ENCODE data around the gene RECK.
"Not testable (repeated sequence)": the region's sequence is repeated elsewhere in the genome, so short reads cannot be mapped to it uniquely, and the experiment has no call there.

RECK gene

DNA sequence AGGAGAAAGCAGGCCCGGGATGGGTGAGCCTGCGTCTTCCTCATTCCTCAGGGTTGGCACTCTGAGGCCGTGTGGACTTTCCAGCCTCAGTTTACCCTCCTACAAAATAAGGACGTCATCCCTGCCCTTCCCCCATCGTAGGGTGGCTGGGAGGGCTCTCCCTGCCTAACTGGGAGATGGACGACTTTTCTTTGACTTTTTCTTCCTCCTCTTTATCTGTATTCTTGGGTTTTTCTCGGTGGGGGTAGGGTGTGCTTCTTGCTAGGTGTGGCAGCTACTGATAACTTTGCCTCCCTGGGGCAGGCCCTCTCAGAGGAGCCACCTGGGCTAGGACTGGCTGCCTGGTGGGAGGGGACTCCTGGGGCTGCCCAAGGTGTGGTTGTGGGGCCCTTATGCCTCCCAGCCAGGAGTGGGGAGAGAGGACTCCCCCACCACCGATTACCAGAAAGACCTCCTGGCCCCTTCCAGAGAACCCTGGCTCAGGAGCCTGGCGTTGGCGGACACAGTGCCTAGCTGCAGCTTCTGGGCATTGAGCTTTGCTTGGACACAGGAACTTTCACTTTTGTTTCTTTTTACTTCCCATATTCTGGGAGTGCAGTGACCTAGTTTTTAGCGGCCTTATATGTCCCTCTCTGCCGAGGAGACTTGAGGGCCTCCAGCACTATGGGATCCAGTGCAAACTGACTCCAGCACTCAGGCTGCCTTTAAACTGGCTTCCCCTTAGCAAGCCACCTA is 106.0 kb downstream of the RECK start:
- DNase-seq = no peak

DNA sequence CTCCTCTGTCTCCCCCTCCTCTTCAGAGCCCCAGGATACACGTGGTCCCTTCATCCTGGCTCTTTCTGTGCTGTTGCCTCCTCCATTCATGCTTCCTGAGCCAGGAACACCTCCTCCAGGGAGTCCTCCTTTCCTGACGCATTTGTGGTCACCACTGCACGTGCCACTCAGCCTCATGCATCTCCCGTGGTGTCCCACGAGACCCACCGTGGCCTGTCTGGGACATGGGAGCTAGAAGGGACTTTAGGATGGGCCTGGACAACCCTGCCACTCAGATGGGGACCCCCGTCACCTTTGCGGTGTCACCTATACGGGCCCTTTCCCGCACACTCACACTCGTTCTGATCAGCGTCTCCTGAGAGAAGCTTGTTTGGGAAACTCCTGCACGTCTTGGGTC is 106.5 kb downstream of the RECK start:
- no peak for DNase-seq

DNA sequence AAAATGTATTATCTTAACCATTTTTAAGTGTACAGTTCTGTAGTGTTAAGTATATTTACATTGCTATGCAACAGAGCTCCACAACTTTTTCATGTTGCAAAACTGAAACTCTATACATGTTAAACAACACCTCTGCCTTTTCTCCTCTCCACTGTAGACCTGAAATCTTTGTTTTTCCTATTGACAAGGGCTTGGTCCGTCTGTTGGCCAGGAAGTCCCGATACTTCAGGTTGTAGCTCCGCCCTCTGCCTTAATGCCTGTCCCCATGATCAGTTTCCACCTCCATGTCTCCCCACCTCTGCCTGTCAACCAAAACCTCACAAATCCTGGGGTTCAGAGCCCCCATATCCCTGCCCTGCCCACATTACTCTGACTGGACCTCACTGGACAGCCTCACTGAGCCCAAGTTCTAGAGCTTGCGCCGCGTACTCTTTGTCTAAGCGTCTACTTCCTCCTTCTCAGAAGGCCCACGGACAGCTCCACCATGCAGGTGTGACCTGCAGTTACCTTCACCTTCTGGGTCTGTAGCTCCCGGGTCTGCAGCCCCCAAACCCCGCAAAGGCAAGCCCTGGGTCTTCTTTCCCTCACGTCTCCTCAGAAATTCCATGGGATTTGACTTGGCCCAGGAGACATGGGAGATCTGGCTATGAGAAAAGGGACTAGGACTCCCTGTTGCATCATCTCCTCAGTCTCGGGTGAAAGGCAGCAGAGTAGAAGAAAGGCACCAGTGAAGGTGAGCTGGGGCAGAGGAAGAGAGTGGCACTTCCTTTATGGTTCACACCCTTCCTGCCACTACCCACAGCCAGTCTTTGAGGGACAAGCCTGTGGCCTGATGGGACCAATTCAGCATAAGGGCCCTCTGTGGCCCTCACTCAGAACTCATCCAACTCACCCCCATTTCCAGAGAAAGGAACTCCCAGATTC is 107.9 kb downstream of the RECK start:
- no peak for DNase-seq

DNA sequence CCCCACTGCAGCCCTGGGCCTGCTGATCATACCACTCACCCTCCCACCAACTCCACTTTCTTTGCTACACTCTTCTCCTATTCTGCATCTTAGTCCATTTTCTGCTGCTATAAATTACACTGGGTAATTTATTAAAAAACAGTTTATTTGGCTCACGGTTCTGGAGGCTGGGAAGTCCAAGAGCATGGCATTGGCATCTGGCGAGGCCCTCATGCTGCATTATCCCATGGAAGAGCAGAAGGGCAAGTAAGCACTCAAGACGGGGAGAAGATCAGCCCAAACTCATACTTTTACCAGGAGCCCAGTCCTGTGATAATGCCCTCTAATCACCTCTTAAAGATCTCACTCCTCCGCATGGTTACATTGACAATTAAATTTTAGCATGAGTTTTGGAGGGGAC is 109.3 kb downstream of the RECK start:
- no peak for DNase-seq

DNA sequence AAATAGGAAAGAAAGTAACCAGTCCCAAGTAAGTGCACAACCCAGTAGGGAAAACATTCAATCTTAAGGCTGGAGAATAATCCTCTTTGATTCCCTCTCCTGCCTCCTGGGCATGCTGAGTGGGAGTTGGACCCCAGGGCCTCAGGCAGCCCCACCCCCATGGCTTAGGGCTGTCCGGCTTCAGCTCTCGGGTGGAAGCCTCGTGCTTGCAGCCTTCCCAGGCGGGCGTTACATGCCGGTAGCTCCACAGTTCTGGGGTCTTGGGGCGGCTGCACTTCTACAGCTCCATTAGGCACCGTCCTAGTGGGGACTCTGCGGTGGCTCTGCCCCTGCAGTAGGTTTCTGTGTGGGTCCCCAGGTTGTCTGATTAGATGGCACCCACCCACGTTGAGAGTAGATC is 109.9 kb downstream of the RECK start:
- DNase-seq = no peak

DNA sequence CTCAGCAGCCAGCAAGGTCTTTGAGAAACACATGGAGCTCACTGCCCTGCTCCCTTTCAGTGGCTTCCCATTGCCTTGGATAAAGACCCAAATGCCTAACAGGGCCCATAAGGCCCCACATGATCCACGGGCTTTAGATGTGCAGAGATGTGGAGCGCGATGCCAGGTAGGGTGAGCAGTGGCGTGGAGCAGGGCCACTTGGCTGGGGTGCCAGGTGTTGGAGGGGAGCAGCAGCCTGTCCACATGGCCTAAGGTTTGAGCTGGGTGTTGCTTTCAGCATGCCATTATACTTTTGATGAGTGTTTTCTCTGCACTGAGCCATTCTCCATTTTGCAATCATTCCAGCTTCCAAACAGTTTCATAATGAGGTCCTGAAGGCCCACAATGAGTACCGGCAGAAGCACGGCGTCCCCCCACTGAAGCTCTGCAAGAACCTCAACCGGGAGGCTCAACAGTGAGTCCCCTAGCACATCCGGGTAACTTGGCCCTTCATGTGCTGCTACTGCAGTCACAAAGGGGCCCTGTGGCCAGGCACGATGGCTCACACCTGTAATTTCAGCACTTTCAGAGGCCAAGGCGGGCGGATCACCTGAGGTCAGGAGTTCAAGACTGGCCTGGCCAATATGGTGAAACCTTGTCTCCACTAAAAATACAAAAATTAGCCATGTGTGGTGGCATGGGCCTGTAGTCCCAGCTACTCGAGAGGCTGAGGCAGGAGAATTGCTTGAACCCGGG is 110.9 kb downstream of the RECK start:
- DNase-seq = no peak

DNA sequence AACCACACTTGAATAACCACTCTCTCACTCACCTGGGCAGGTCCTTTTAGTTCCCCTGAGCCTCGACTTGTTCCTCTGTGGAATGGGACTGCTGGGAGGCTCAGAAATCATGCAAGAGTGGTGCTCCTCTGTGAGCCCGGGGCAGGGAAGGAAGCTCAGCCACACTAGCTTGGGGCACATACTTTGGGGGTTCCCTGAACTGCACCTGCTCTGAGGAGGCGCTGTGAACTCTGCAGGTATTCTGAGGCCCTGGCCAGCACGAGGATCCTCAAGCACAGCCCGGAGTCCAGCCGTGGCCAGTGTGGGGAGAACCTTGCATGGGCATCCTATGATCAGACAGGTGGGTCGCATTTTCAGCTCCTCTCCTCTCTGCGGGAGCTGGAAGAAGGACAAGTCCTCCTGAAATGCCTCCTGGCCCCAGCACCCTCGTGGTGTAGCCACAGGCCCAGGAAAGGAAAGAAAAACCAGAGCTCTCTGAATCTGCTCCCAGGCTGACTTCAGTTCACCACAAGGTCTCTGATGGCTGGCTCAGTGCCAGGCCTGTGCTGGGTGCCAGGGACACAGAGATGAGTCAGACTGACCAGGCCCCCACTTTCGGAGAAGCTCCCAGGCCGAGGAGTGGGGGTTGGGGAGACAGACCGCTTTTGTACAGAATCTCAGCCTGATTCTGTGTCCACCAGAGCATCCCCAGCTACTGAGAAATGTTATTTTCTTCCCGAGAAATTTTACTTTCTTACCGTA is 111.8 kb downstream of the RECK start:
- DNase-seq = peak; percentile 68

DNA sequence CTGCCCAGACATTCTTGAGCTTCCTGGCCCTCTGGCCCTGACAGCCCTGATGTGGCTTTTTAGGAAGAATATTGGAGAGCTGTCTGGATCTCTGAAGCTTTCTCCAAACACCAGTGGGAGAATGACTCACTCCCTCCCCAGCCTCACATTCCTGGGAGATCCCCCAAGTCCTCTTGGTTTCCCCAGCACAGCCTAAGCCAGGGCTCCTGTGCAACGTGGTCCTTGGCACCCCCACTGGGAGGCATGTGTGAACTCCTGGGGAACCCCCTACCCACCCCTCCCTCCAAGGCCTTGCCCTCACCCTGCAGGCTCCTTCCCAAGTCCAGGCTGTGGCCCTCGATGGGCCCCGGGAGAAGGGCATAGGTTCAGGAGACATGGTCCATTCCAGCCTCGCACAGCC is 112.5 kb downstream of the RECK start:
- DNase-seq = no peak

DNA sequence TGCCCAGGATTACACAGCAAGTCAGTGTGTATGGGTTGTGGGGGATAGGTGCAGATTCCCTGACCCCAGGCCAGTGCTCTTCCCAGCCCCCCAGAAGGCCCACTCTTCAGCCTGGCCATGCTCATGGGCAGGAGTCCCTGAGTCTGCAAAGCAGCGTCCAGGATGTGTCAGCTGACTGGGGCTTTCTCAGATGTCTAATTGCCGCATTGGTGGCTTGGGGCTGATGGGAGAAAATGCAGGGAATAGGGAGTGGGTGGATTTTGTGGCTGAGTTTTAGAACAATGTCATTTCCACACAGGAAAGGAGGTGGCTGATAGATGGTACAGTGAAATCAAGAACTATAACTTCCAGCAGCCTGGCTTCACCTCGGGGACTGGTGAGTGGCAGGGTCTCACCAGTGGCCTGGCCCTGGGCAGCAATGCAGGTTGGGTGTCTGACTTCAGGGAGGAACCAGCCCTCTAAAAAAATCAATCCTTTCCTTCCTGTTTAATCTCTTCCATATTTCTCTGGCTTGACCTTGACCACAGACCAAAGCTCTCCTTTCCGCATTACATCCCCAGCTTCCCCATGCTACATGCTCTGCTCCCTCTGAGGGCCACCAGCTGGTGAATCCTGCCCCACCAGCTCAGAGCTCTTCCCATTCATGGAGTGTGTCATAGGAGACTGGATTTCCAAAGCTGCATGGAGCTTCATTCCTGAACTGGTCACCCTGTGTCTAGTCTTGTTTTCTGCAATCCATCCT is 114.0 kb downstream of the RECK start:
- no peak for DNase-seq

DNA sequence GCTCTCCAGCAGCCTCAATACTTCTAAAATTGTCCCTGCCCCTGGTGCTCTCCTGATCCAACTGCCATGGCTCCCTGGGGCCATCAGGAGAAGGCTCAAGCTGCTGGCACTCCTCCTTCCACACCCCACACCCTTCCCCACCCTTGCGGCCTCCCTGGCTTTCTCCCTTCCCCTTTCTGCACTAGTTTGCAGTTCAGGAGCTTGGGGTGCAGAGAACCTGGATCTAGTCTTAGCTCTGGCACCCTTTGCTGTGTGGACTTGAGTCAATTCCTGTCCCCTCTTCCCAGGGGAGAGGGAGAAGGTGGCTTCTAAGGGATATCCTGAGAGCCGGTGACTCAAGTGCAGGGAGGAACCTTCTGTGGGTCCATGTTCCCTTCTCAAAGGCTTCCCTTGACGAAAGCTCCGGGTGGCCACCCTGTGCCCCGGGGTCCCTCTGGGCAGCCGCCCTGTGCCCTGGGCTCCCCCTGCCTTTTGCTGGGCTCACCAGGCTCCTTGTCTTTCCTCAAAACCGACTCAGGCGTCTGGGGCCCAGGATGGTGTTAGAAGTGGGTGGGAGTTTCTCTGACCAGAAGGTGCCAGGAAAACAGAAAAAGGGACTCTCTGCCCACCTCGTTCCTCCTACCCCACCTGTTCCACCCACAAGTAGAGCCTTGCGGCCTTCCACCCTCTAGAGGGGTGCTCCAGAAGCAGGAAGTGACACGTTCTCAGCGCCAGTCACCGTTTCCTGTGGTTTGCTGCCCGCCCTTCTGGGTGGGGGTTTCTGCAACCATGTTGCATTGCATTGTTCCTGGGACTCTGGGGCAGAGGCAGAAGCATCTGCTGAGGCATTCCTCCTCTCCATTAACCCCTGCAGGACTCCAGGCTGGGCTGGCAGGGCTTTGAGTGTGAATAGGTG is 114.8 kb downstream of the RECK start:
- peak; percentile 85 for DNase-seq

DNA sequence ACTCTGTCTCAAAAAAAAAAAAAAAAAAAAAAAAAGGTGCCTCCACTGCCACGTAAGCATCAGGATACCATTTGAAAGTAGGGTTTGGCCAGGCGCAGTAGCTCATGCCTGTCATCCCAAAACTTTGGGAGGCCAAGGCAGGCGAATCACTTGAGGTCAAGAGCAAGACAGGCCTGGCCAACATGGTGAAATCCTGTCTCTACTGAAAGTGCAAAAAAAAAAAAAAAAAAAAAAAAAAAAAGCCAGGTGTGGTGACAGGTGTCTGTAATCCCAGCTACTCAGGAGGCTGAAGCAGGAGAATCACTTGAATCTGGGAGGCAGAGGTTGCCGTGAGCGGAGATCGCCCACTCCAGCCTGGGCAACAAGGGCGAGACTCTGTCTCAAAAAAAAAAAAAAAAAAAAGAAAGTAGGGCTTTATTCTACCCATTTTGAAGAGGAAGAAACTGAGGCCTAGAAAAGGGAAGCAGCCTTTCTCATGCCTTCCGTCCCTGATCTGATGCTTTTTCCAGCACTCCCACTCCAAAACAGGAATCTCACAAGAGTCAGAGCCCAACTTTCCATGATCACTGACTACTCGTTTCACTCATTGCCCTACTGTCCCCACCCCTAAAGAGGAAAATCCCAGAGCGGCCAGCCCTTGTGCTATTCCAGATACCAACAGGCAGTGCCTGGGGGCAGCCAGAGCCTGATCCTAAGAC is 116.2 kb downstream of the RECK start:
- DNase-seq = no peak

DNA sequence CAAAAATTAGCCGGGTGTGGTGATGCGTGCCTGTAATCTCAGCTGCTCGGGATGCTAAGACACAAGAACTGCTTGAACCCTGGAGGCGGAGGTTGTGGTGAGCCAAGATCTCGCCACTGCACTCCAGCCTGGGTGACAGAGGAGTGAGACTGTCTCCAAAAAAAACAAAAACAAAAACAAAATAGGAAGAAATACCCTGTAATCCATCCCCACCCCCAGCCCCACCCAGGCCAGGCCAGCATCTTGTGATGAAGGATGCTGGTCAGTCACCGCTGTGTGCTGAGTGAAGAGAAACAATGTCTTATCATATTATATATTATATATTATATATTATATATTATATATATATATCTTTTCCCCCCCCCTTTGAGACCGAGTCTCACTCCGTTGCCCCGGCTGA is 117.0 kb downstream of the RECK start:
- no peak for DNase-seq

DNA sequence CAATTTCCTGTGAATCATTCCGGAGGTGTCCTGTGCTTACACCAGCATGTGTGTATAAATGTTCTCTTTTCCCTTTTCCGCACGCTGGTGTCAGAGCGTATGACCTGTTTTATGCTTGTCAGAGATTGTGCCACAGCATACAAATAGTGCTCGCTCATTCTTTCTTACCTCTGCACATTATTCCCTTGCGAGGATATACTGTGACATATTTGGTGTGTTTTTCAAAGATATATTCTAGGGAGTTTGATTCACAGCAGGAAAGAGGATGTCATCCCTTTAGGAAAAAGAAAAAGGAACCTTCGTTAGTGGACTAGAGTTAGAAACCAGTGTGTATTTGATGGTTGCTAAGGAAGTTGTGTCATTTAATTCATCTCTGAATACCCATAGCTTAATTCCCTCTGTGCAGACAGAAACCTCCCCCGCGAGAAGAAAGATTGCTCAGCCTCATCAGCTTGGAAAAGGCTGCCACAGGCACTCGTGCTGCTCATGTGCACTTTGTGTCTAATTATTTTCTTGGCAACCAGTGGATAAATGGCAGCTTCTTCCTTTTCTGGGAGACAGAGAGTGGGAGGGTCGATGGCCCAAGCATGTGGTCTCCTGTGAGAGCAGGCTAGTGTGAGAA is 117.7 kb downstream of the RECK start:
- no peak for DNase-seq

DNA sequence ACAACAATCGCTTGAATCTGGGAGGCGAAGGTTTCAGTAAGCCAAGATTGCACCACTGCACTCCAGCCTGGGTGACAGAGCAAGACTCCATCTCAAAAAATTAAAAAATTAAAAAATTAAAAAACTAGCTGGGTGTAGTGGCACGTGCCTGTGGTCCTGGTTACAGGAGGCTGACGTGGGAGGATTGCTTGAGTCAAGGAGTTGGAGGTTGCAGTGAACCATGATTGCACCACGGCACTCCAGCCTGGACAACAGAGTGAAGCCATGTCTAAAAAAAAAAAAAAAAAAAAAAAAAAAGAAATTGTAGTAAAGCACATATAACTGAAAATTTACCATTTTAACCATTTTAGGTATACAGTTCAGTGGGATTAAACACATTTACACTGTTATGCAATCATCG is 119.4 kb downstream of the RECK start:
- no peak for DNase-seq

DNA sequence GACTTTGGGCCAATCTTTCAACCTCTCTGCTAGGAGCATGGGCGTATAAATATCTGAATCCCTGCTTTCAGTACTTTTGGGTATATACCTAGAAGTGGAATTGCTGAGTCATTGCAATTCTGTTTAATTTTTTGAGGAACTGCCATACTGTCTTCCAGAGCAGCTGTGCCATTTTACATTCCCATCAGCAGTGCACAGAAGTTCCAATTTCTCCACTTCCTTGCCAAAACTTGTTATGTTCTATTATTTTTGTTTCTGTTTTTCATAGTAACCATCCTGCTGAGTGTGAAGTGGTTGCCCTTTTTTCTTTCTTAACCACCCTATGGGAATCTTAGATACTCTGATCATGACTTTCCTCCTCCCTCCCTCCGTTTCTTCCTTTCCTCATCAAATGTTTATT is 121.4 kb downstream of the RECK start:
- no peak for DNase-seq

DNA sequence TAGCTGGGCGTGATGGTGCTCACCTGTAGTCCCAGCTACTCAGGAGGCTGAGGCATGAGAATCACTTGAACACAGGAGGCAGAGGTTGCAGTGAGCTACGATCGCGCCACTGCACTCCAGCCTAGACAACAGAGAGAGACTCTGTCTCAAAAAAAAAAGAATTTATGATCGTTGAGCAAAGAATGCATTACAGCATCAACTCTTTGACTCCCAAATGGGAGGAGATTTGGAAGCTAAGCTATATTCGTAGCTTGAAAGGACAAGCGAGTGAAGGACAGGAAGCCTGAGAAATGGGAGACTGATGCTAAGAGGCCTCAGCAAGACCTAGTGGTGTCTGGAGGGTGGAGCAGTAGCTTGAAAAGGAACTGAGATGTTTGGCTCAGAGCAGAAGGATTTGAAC is 122.2 kb downstream of the RECK start:
- DNase-seq = no peak

DNA sequence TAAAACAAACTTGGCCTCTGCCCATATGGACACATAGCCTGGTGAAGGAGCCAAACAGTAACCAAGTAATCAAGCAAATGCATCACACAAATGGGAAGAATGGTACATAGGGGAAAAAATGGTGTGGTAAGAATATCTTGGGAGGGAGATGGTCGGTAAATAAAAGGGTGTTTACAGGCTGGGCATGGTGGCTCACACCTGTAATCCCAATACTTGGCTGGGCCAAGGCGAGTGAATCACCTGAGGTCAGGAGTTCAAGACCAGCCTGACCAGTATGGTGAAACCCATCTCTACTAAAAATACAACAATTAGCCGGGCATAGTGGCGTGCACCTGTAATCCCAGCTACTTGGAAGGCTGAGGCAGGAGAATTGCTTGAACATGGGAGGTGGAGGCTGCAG is 122.8 kb downstream of the RECK start:
- not testable (repeated sequence) for DNase-seq

DNA sequence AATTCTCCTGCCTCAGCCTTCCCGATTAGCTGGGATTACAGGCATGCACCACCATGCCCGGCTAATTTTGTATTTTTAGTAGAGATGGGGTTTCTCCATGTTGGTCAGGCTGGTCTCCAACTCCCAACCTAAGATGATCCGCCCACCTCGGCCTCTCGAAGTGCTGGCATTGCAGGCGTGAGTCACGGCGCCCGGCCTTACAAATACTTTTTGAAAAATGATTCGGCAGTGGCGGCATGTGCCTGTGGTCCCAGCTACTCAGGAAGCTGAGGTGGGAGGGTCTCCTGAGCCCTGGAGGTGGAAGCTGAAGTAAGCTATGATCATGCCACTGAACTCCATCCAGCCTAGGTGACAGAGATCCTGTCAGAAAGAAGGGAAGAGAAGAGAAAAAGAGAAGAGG is 123.4 kb downstream of the RECK start:
- DNase-seq = not testable (repeated sequence)

DNA sequence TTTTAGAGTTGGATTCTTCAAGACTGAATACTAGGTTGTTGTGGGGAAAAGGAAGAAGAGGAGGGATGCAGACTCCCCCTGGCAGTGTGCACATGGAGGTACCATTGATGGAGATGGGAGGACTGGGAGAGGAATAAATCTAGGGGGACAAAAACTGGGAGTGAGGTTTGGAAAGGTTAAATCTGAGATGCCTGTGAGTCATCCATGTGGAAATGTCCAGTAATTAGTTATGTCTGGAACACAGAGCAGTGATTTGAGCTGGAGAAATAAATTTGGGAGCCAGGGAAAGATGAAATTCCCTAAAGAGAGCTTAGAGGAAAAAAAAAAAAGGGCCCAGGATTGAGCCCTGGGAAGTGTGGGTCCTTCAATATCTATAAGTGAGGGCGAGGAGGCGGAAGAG is 124.5 kb downstream of the RECK start:
- DNase-seq = no peak

DNA sequence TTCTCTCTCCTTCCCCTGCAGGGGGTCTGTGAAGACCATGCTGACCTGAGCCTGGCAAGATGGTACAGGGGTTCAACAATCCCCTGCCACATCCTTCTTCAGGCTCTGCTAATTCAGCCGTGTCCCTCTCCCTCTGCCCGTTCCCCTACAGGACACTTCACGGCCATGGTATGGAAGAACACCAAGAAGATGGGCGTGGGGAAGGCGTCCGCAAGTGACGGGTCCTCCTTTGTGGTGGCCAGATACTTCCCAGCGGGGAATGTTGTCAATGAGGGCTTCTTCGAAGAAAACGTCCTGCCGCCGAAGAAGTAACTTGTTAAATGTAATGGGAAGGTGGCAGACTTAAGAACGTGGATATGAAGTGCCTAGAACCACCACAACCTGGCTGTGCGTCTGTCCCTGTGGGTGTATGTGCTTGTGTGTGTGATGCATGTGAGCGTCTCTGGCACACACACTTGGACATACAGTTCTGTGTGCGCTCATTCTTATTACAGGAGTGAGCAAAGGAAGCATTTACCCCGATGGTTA is 125.6 kb downstream of the RECK start:
- no peak for DNase-seq
